Ovary (tissue), 3 donors: Measurements from ENCODE around the gene GREB1L.

Experiments
- CTCF ChIP-seq, 3 donors: fragments of 450-650 bp in 2 of 3; fragments of 200-600 bp in 1 of 3; IDR thresholded peaks; one replicate each; pipeline versions ENCODE4 v1.5.1 to v1.8.0; 2016 to 2022; ENCODE audit warnings: antibody characterized with exemption in 3 of 3, mild to moderate bottlenecking in 1 of 3
- EP300 ChIP-seq: sonication (generic); formaldehyde crosslinking; IDR thresholded peaks from one replicate; pipeline ENCODE4 v1.6.1; 2017; ENCODE audit warnings: antibody characterized with exemption
- POLR2A ChIP-seq: fragments of 450-650 bp; IDR thresholded peaks from one replicate; pipeline ENCODE4 v1.6.1; 2017; ENCODE audit warnings: antibody characterized with exemption, mild to moderate bottlenecking, moderate library complexity
- donor health status: DM: no; HTN: no; CAD: no.

DNA sequence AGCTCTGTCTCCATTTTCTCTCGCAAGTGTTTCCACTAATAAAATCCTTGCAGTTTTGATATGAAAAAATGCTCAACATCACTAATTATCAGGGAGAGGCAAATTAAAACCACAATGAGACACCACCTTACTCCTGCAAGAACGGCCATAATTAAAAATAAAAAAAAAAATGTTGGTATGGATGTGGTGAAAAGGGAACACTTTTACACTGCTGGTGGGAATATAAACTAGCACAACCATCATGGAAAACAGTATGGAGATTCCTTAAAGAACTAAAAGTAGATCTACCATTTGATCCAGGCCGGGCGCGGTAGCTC, 49.8 kb upstream of the GREB1L start:
- TF ChIP-seq POLR2A: no peak
- no peak for TF ChIP-seq CTCF (IDR thresholded peaks at IDR 0.05)
- TF ChIP-seq EP300: no peak
